NT2/D1 (cell line): ENCODE data around the gene FHOD3.

Experiments
- DNase-seq: peaks from one replicate; pipeline ENCODE4 v3.0.0-alpha.2; 2011; ENCODE audit warnings: low read depth, low spot score
- H3K27me3 ChIP-seq: 2 replicates; pipeline ENCODE4 v1.6.0; 2011; ENCODE audit warnings: mild to moderate bottlenecking; ENCODE audit not compliant: insufficient read length, insufficient read depth
- H3K36me3 ChIP-seq: 2 replicates; pipeline ENCODE4 v1.6.1; 2011; ENCODE audit warnings: mild to moderate bottlenecking, low read length, mixed read lengths; ENCODE audit not compliant: insufficient read depth, insufficient read length
- H3K4me1 ChIP-seq: 2 replicates; pipeline ENCODE4 v1.5.1; 2011; ENCODE audit not compliant: insufficient read depth, insufficient read length
- H3K4me3 ChIP-seq: 2 replicates; pipeline ENCODE4 v1.5.1; 2011; ENCODE audit warnings: low read depth; ENCODE audit not compliant: insufficient read length
- H3K9ac ChIP-seq: 2 replicates; pipeline ENCODE4 v1.6.0; 2011; ENCODE audit warnings: low read depth; ENCODE audit not compliant: insufficient read length
- H3K9me3 ChIP-seq: 2 replicates; pipeline ENCODE4 v1.5.1; 2011; ENCODE audit warnings: mild to moderate bottlenecking, low read length; ENCODE audit not compliant: insufficient read depth
- SUZ12 ChIP-seq: IDR thresholded peaks from 2 replicates; pipeline ENCODE4 v1.6.1; 2011; ENCODE audit not compliant: insufficient read length, insufficient read depth; ENCODE audit errors: extremely low read depth
- YY1 ChIP-seq: IDR thresholded peaks from 2 replicates; pipeline ENCODE4 v1.6.1; 2011; ENCODE audit not compliant: insufficient read length, insufficient read depth
- ZNF274 ChIP-seq: IDR thresholded peaks from 2 replicates; pipeline ENCODE4 v1.6.1; 2011; ENCODE audit warnings: mild to moderate bottlenecking, low read depth, low read length

Gene FHOD3

GRCh38 chr18:36297417-36298125 is at the start of gene FHOD3:
Gene FHOD3 (plus strand): TSS chr18:36297713. CDS start chr18:36297836, 123 bp downstream.
- Histone ChIP-seq H3K9me3 (no peaks in the 10 kb centered on the region), H3K36me3 (no peaks in the 10 kb centered on the region), H3K4me1 (no peaks in the 10 kb centered on the region), H3K4me3 (peak within 1 kb of the TSS; percentile 68), H3K27me3 (peaks cover 24% of the 10 kb centered on the region), H3K9ac (peak within 1 kb of the TSS; percentile 77)
- TF ChIP-seq ZNF274 (no peak), YY1 (no peak), SUZ12 (no peak)
- DNase-seq = no peak

- Histone ChIP-seq H3K9ac (no peak overlapping the region), H3K36me3 (no peaks in the 10 kb centered on the region), H3K27me3 (peaks cover 5% of the 10 kb centered on the region), H3K4me1 (peaks cover 6% of the 10 kb centered on the region), H3K9me3 (no peaks in the 10 kb centered on the region), H3K4me3 (no peak overlapping the region)
- no peak for TF ChIP-seq ZNF274
- TF ChIP-seq SUZ12 = no peak
- no peak for TF ChIP-seq YY1
- no peak for DNase-seq
Measured at GRCh38 chr18:36249392-36249791, 48.1 kb upstream of the FHOD3 start.

- Histone ChIP-seq H3K36me3 (no peaks in the 10 kb centered on the region), H3K4me1 (peaks cover 6% of the 10 kb centered on the region), H3K4me3 (no peak overlapping the region), H3K27me3 (peaks cover 5% of the 10 kb centered on the region), H3K9me3 (no peaks in the 10 kb centered on the region), H3K9ac (no peak overlapping the region)
- TF ChIP-seq ZNF274 (no peak), YY1 (no peak), SUZ12 (no peak)
- no peak for DNase-seq
Measured at GRCh38 chr18:36250827-36251226, 46.7 kb upstream of the FHOD3 start.

GRCh38 chr18:36255072-36255698 is 42.3 kb upstream of the FHOD3 start:
- Histone ChIP-seq H3K4me3 (no peak overlapping the region), H3K9ac (no peak overlapping the region), H3K4me1 (no peaks in the 10 kb centered on the region), H3K9me3 (no peaks in the 10 kb centered on the region), H3K36me3 (no peaks in the 10 kb centered on the region), H3K27me3 (no peaks in the 10 kb centered on the region)
- TF ChIP-seq YY1 (no peak), SUZ12 (no peak), ZNF274 (no peak)
- DNase-seq = no peak

GRCh38 chr18:36256094-36256493 is 41.4 kb upstream of the FHOD3 start:
- DNase-seq = no peak
- H3K9ac ChIP-seq = no peak overlapping the region
- TF ChIP-seq YY1 = no peak
- TF ChIP-seq SUZ12 = no peak
- TF ChIP-seq ZNF274 = no peak

GRCh38 chr18:36262971-36263370 is 34.5 kb upstream of the FHOD3 start:
- Histone ChIP-seq H3K9me3 (no peaks in the 10 kb centered on the region), H3K36me3 (no peaks in the 10 kb centered on the region), H3K4me3 (no peak overlapping the region), H3K9ac (no peak overlapping the region), H3K27me3 (no peaks in the 10 kb centered on the region), H3K4me1 (no peaks in the 10 kb centered on the region)
- TF ChIP-seq SUZ12 (no peak), ZNF274 (no peak), YY1 (no peak)
- DNase-seq = no peak

More at GRCh38 chr18:36256094-36256493, 41.4 kb upstream of the FHOD3 start:
- no peak overlapping the region for H3K4me3 ChIP-seq
- no peaks in the 10 kb centered on the region for H3K36me3 ChIP-seq
- H3K27me3 ChIP-seq = no peaks in the 10 kb centered on the region
- H3K4me1 ChIP-seq = no peaks in the 10 kb centered on the region
- H3K9me3 ChIP-seq = no peaks in the 10 kb centered on the region

GRCh38 chr18:36264283-36264682 is 33.2 kb upstream of the FHOD3 start:
- H3K36me3 ChIP-seq = no peaks in the 10 kb centered on the region
- H3K27me3 ChIP-seq = no peaks in the 10 kb centered on the region
- no peak for DNase-seq
- no peak overlapping the region for H3K4me3 ChIP-seq
- H3K9me3 ChIP-seq = no peaks in the 10 kb centered on the region
- TF ChIP-seq YY1 = no peak
- no peak for TF ChIP-seq SUZ12
- no peak for TF ChIP-seq ZNF274
- no peak overlapping the region for H3K9ac ChIP-seq
- H3K4me1 ChIP-seq = no peaks in the 10 kb centered on the region
